Astrocyte of the spinal cord (primary cell): ENCODE results near the gene LRP1B.

ENCODE experiments used
- DNase-seq: peaks from one replicate; pipeline ENCODE4 v3.0.0; 2011; ENCODE audit warnings: low read depth, low spot score
- H3K4me3 ChIP-seq: 2 replicates; pipeline ENCODE4 v1.5.1; 2011; ENCODE audit warnings: low read depth, mild to moderate bottlenecking, low read length, moderate library complexity
- CTCF ChIP-seq: IDR thresholded peaks from 2 replicates; pipeline ENCODE4 v1.5.1; 2012; ENCODE audit warnings: low read depth, mild to moderate bottlenecking, low read length, inconsistent platforms
- in situ Hi-C: cut with HindIII; loops from 2 replicates; pipeline ENCODE4 v1.10.0; 2017; ENCODE audit warnings: low sequenced_read_pairs

LRP1B gene

GRCh38 chr2:140589273-140589672 is 1541.5 kb downstream of the LRP1B start:
- H3K4me3 ChIP-seq, result no peak overlapping the region
- no peak for DNase-seq
- TF ChIP-seq CTCF, result no peak
- in situ Hi-C loops, result no loop called here

- in situ Hi-C loops, result no loop called here
- H3K4me3 ChIP-seq, result no peak overlapping the region
- no peak for DNase-seq
- peak; percentile 52 for TF ChIP-seq CTCF
Measured at GRCh38 chr2:140586379-140586778, 1544.4 kb downstream of the LRP1B start.

GRCh38 chr2:140585016-140585415 is 1545.8 kb downstream of the LRP1B start:
- no peak overlapping the region for H3K4me3 ChIP-seq
- in situ Hi-C loops, result no loop called here
- DNase-seq, result no peak
- TF ChIP-seq CTCF, result no peak

- no peak overlapping the region for H3K4me3 ChIP-seq
- in situ Hi-C loops, result no loop called here
- no peak for TF ChIP-seq CTCF
- no peak for DNase-seq
Measured at GRCh38 chr2:140584471-140584870, 1546.3 kb downstream of the LRP1B start.

GRCh38 chr2:140580532-140581151 is 1550.2 kb downstream of the LRP1B start:
- no peak for DNase-seq
- TF ChIP-seq CTCF, result no peak
- in situ Hi-C loops, result no loop called here
- H3K4me3 ChIP-seq, result no peak overlapping the region

GRCh38 chr2:140577453-140577852 is 1553.4 kb downstream of the LRP1B start:
- TF ChIP-seq CTCF, result no peak
- H3K4me3 ChIP-seq, result no peak overlapping the region
- in situ Hi-C loops, result no loop called here
- no peak for DNase-seq

- H3K4me3 ChIP-seq, result no peak overlapping the region
- no peak for TF ChIP-seq CTCF
- in situ Hi-C loops, result no loop called here
- peak; percentile 22 for DNase-seq
Measured at GRCh38 chr2:140567734-140568133, 1563.1 kb downstream of the LRP1B start.
